ENCODE results near the gene GAREM1. TPM values are rescaled to one million over a fixed set of nuclear protein-coding genes. Genes with fewer than 3 reads are reported as not detected.

Gene GAREM1
- total and polyA plus RNA-seq, 2 of the 8 experiments (the other 6 are each of a cell fraction or from before 2014, with no cell fraction given) = 3.6 to 9.2 TPM

- TF ChIP-seq CBX5 (IDR thresholded peaks at IDR 0.05; ENCODE audit: low read depth, low read length) (no peak), MAFK (IDR thresholded peaks at IDR 0.05; ENCODE audit: low read depth, low read length) (no peak), JUND (IDR thresholded peaks at IDR 0.05; ENCODE audit: low read length) (no peak), FOSL1 (IDR thresholded peaks at IDR 0.05; ENCODE audit: insufficient read depth, low read depth, low read length) (no peak), PHF8 (conservative IDR thresholded peaks at IDR 0.05; ENCODE audit: low read depth, low read length) (no peak)
Observed at GRCh38 chr18:32378705-32379104, 92.0 kb downstream of the GAREM1 start (continued).

Data from H1 (cell line).